Measurements from ENCODE around the gene ACOX3.
"Not testable (repeated sequence)": the region's sequence is repeated elsewhere in the genome, so short reads cannot be mapped to it uniquely, and the experiment has no call there.

The ACOX3 gene

DNA sequence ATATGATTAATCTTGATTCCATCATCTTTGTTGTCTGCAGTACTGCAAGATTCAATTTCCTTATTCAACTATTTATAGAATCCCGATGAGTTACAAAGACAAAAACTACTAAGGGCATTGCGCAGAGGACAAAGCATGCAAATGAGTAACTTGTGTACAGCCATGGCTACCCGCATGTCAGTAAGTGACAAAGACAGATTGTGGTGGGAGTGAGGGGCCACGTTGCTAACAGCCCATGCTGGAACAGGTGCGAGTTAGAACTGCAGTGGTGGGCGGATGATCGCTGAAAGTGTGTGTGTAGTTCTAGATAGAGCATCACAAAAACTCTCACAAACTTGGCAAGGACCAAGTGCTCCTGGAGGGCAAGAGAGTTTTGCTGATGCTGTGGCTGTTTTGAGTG, 49.5 kb downstream of the ACOX3 start:
- no peak for DNase-seq

- DNase-seq: no peak
Measured at GRCh38 chr4:8390577-8390976, 49.9 kb downstream of the ACOX3 start.

GRCh38 chr4:8388528-8388870, 52.0 kb downstream of the ACOX3 start:
- no peak for DNase-seq

DNA sequence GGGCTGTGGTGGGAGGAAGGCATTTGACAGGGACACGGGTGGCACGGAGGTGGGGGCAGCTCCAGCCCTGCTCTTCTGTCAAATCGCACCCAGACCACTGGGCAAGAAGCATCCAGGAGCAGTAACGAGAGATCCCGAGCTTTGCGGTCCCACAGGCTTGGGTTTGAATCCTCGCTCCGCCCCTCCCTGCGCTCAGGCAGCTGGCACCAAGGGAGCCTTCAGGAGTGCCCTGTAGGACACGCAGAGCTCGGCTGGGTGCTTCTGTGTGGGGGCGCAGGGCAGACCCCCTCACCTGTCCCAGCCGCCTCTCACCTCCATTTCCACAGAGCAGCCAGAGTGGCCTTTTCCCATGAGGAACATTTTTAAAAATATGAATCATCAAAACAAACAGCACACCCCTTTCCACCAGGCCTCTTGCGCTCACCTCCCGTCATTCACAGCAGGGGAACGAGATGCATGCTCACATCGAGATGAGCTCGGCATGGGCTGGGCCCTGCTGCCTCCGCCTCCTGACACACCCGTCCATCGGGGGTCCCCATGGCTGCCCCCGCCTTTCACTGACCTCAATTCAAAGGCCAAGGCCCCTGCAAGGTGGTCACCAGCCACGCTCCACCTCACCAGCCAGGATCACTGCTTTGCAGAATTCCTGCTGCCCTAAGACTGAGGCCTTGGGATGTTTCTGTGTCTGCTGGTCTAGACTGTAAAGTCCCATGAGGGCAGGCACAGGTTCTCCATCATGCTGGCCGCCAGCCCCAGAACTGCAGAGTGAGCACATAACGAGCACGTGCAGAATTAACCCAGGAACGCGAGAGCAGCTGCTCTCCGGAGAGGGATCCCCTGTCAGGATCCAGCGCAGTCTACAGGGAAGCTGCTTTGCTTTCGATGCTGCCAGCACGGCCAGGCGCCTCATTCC, 52.7 kb downstream of the ACOX3 start:
- no peak for DNase-seq

- no peak for DNase-seq
Measured at GRCh38 chr4:8387194-8387593, 53.3 kb downstream of the ACOX3 start.

- no peak for DNase-seq
Measured at GRCh38 chr4:8386731-8387130, 53.8 kb downstream of the ACOX3 start.

- not testable (repeated sequence) for DNase-seq
Measured at GRCh38 chr4:8386131-8386530, 54.4 kb downstream of the ACOX3 start.

GRCh38 chr4:8385611-8386010, 54.9 kb downstream of the ACOX3 start:
- no peak for DNase-seq

- DNase-seq: no peak
Measured at GRCh38 chr4:8385106-8385505, 55.4 kb downstream of the ACOX3 start.

GRCh38 chr4:8384397-8385060, 56.0 kb downstream of the ACOX3 start:
- DNase-seq: no peak

DNA sequence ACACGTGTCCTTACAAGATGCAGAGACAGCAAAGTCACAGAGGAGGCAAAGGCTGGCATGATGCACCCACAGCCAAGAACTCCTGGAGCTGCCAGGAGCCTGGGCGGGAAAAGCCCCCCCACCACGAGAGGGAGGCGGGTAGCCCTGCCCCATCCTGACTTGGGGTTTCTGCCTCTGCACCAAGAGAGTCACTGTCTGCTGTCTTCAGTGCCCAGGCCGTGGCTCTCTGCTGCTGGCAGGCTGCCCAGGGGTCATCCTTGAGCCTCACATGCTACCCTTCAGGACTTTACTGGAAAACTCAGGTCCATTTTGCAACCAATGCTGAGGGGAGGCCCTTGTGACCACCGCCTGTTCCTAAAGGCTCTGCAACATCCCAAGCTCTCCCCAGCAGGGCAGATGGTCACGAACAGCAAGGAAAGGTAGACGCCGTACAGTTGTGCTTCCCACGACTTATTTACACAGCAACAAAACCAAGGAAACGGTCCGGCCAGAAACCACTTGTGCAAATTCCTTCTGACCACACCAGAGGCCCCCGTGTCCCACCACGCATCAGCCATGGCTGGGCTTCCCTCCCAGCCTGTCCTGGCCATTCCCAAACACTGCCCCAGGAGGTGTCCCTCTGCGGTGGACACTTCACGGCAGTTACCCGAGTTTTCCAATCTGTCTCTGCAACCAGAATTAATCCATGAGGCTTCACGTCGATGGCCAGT, 56.9 kb downstream of the ACOX3 start:
- DNase-seq: no peak

GRCh38 chr4:8383016-8383415, 57.5 kb downstream of the ACOX3 start:
- DNase-seq: no peak

- DNase-seq: no peak
Measured at GRCh38 chr4:8381814-8382581, 58.5 kb downstream of the ACOX3 start.

GRCh38 chr4:8380511-8381415, 59.8 kb downstream of the ACOX3 start:
- no peak for DNase-seq

DNA sequence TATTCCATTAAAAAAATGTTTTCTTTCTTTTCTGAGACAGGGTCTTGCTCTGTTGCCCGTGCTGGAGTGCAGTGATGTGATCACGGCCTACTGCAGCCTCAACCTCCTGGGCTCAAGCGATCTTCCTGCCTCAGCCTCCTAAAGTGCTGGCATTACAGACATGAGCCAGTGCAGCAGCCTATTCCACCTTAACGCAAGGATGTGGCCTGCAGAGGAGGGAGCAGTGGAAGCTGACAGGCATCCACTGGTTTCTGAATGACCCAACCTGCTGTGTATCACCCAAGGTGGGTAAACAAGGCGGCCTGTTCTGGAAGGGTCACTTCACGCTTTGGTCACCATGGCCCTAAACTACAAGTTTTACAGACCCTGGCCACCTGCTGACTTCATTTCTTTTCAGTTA, 60.8 kb downstream of the ACOX3 start:
- no peak for DNase-seq

DNA sequence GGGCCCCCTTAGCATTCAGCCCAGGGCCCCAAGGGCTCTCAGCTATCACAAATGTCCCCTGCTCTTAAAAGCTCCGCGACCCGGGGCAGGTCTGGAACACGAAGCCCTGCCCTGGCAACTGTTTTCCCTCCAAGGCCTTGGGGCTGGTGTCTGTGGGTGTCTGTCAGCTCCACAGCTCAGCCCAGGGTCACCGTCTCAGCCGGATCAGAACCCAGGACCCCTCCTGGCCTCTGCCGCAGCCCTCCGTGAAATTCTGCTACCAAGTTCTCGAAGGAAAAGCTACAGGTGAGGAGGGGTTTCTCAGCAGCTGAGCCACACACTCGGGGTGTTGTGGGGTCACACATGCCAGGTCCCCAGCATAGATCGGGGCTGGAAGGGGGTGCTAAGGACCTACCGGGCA, 61.2 kb downstream of the ACOX3 start:
- no peak for DNase-seq

- DNase-seq: no peak
Measured at GRCh38 chr4:8378776-8379175, 61.7 kb downstream of the ACOX3 start.

- no peak for DNase-seq
Measured at GRCh38 chr4:8378101-8378724, 62.3 kb downstream of the ACOX3 start.

- DNase-seq: no peak
Measured at GRCh38 chr4:8377103-8378075, 63.1 kb downstream of the ACOX3 start.

All from nucleus accumbens (tissue), 56 donors.